ENCODE measurements around the gene GALNT18.

Gene GALNT18

GRCh38 chr11:11227296-11228085 lies 394.3 kb downstream of the GALNT18 start:
- DNase-seq, result no peak
